A549 (cell line): Measurements from ENCODE around the gene CDK14. TPM values are rescaled to one million over a fixed set of nuclear protein-coding genes. Genes with fewer than 3 reads are reported as not detected.

Source experiments
- ATAC-seq, 2 experiments: fragments of 200-7000 bp in 1 of 2; fragments of >200 bp in 1 of 2; cut with Nextera tagmentation in 1 of 2; cut with Tn5 transposase in 1 of 2; 3 replicates each; pipeline versions ENCODE4 v1.8.0 to v1.9.1; 2018 to 2020; ENCODE audit warnings: mild to moderate bottlenecking in 1 of 2, moderate library complexity in 1 of 2
- CTCF ChIA-PET: fragments of 300-600 bp; sonication (Branson Sonifier 250); formaldehyde crosslinking; extraction: SDS; loops from one replicate; lab custom pipeline; 2021; ENCODE audit warnings: antibody characterized with exemption, inconsistent platforms; lab: Yijun Ruan, JAX
- POLR2A ChIA-PET: fragments of 350-600 bp; formaldehyde crosslinking; extraction: SDS; loops from one replicate; lab custom pipeline; 2021; ENCODE audit warnings: antibody characterized with exemption, inconsistent platforms; lab: Yijun Ruan, JAX
- DNase-seq, 2 experiments: peaks; one replicate each; pipeline versions ENCODE4 v3.0.0 to v3.0.0-alpha.2; 2011 to 2016; ENCODE audit warnings: low read depth in 1 of 2, low spot score in 1 of 2
- FAIRE-seq: peaks from 2 replicates; lab custom pipeline; 2011; peaks lifted over from hg19 to GRCh38; lab: Jason Lieb, UNC
- H3K27ac ChIP-seq, 2 experiments: fragments of >200 bp; sonication (Bioruptor Twin); formaldehyde crosslinking; 3 replicates each; pipeline ENCODE4 v1.5.1; 2016 to 2017
- H3K4me1 ChIP-seq: fragments of >200 bp; sonication (Bioruptor Twin); formaldehyde crosslinking; 3 replicates; pipeline ENCODE4 v1.6.1; 2016
- H3K4me2 ChIP-seq: fragments of >200 bp; sonication (Bioruptor Twin); formaldehyde crosslinking; 3 replicates; pipeline ENCODE4 v1.6.1; 2016
- H3K4me3 ChIP-seq: fragments of >200 bp; sonication (Bioruptor Twin); formaldehyde crosslinking; 3 replicates; pipeline ENCODE4 v1.5.1; 2016
- H3K9me3 ChIP-seq: fragments of >200 bp; sonication (Bioruptor Twin); formaldehyde crosslinking; 3 replicates; pipeline ENCODE4 v1.6.1; 2016
- BHLHE40 ChIP-seq: IDR thresholded peaks from 2 replicates; pipeline ENCODE4 v1.6.1; 2012; ENCODE audit warnings: low read depth, low read length, inconsistent platforms
- CBX2 ChIP-seq: fragments of 200-600 bp; sonication (generic); IDR thresholded peaks from 2 replicates; pipeline ENCODE4 v1.6.1; 2016; ENCODE audit warnings: low read depth, mild to moderate bottlenecking, borderline replicate concordance
- CEBPB ChIP-seq, 2 experiments: fragments of >200 bp in 1 of 2; sonication (Bioruptor Twin) in 1 of 2; formaldehyde crosslinking in 1 of 2; IDR thresholded peaks; 2 replicates each; pipeline ENCODE4 v1.6.1; 2012 to 2016
- EHF ChIP-seq: fragments of 250-450 bp; sonication (Bioruptor Pico); IDR thresholded peaks from 2 replicates; pipeline ENCODE4 v1.5.0; 2020; ENCODE audit warnings: mild to moderate bottlenecking
- EP300 ChIP-seq, 2 experiments: fragments of >200 bp; sonication (Bioruptor Twin); formaldehyde crosslinking; IDR thresholded peaks; 2 replicates in 1 of 2; 3 replicates in 1 of 2; pipeline ENCODE4 v1.6.1; 2016 to 2017
- FOSB ChIP-seq: fragments of 250-450 bp; sonication (Bioruptor Pico); IDR thresholded peaks from 2 replicates; pipeline ENCODE4 v1.5.0; 2020; ENCODE audit warnings: mild to moderate bottlenecking, moderate library complexity
- FOSL2 ChIP-seq, 2 experiments: fragments of 450-650 bp in 1 of 2; fragments of >200 bp in 1 of 2; sonication (Bioruptor Twin) in 1 of 2; formaldehyde crosslinking; IDR thresholded peaks; 2 replicates each; pipeline versions ENCODE4 v1.5.0 to v1.6.1; 2016 to 2020; ENCODE audit warnings: mild to moderate bottlenecking in 1 of 2, moderate library complexity in 1 of 2
- HEYL ChIP-seq: fragments of 250-450 bp; sonication (Bioruptor Pico); IDR thresholded peaks from 2 replicates; pipeline ENCODE4 v1.8.0; 2021; ENCODE audit warnings: mild to moderate bottlenecking, moderate library complexity
- HOXB13 ChIP-seq: fragments of 250-450 bp; sonication (Bioruptor Pico); IDR thresholded peaks from 2 replicates; pipeline ENCODE4 v1.5.0; 2020; ENCODE audit warnings: low read depth, mild to moderate bottlenecking, moderate library complexity
- JUNB ChIP-seq: fragments of >200 bp; sonication (Bioruptor Twin); formaldehyde crosslinking; IDR thresholded peaks from 2 replicates; pipeline ENCODE4 v1.6.1; 2016
- KDM5A ChIP-seq: fragments of 200-600 bp; sonication (generic); IDR thresholded peaks from 2 replicates; pipeline ENCODE4 v1.6.1; 2016; ENCODE audit warnings: antibody characterized with exemption, mild to moderate bottlenecking
- MYC ChIP-seq: IDR thresholded peaks from 2 replicates; pipeline ENCODE4 v1.6.1; 2012; ENCODE audit warnings: mild to moderate bottlenecking, inconsistent platforms, low read length, improper control_type of control experiment, borderline replicate concordance
- RAD21 ChIP-seq, 2 experiments: fragments of >200 bp in 1 of 2; sonication (Bioruptor Twin) in 1 of 2; formaldehyde crosslinking in 1 of 2; IDR thresholded peaks in 1 of 2; conservative IDR thresholded peaks in 1 of 2; 2 replicates in 1 of 2; 3 replicates in 1 of 2; pipeline ENCODE4 v1.6.1; 2012 to 2018; ENCODE audit warnings: inconsistent platforms in 1 of 2
- RARB ChIP-seq: fragments of 250-450 bp; sonication (Bioruptor Pico); IDR thresholded peaks from 2 replicates; pipeline ENCODE4 v1.8.0; 2021; ENCODE audit warnings: mild to moderate bottlenecking, moderate library complexity
- SMC3 ChIP-seq: fragments of >200 bp; sonication (Bioruptor Twin); formaldehyde crosslinking; IDR thresholded peaks from 3 replicates; pipeline ENCODE4 v1.6.1; 2018; ENCODE audit warnings: inconsistent platforms
- SREBF2 ChIP-seq: fragments of 450-650 bp; IDR thresholded peaks from 2 replicates; pipeline ENCODE4 v1.6.1; 2014; ENCODE audit warnings: mild to moderate bottlenecking, moderate library complexity
- TFCP2L1 ChIP-seq: fragments of 250-450 bp; sonication (Bioruptor Pico); IDR thresholded peaks from 2 replicates; pipeline ENCODE4 v1.5.0; 2021; ENCODE audit warnings: mild to moderate bottlenecking
- TP53 ChIP-seq: fragments of 250-450 bp; sonication (Bioruptor Pico); IDR thresholded peaks from 2 replicates; pipeline ENCODE4 v1.5.0; 2021; ENCODE audit warnings: mild to moderate bottlenecking, moderate library complexity
- ZC3H11A ChIP-seq: fragments of 450-650 bp; IDR thresholded peaks from 2 replicates; pipeline ENCODE4 v1.6.1; 2014; ENCODE audit warnings: antibody characterized with exemption, mild to moderate bottlenecking
- ZSCAN20 ChIP-seq: fragments of 250-450 bp; sonication (Bioruptor Pico); IDR thresholded peaks from 2 replicates; pipeline ENCODE4 v1.8.0; 2022; ENCODE audit warnings: mild to moderate bottlenecking, moderate library complexity
- WGBS: methylation state at CpG from one replicate; pipeline ENCODE4 v1.1.6; 2017; ENCODE audit errors: missing lambda C conversion rate; 5-methylcytosine and 5-hydroxymethylcytosine counted together
- polyA plus RNA-seq, 4 experiments: library from polyadenylated mRNA; depleted of rRNA in 3 of 4; stranded (reverse); fragments of >200 nt; fragmentation: RNase III in 1 of 4; extraction: RNeasy Plus Mini Kit Qiagen cat#74134 plus additional on column Dnase treatment in 1 of 4; gene quantifications; 2 replicates in 3 of 4; 3 replicates in 1 of 4; pipeline ENCODE4 v1.2.3, GENCODE V29; 2011 to 2017
- TF ChIP-seq, protein P1 (sequence below): fragments of 250-450 bp; sonication (Bioruptor Pico); IDR thresholded peaks from 2 replicates; pipeline ENCODE4 v1.5.0; 2021; ENCODE audit warnings: mild to moderate bottlenecking, moderate library complexity, borderline replicate concordance
- TF ChIP-seq, protein P2 (sequence below): IDR thresholded peaks from 2 replicates; pipeline ENCODE4 v1.6.1; 2012
- TF ChIP-seq, protein P3 (sequence below): fragments of >200 bp; sonication (Bioruptor Twin); formaldehyde crosslinking; IDR thresholded peaks from 2 replicates; pipeline ENCODE4 v1.6.1; 2016
- TF ChIP-seq, protein P4 (sequence below): fragments of 250-450 bp; sonication (Bioruptor Pico); IDR thresholded peaks from 2 replicates; pipeline ENCODE4 v1.5.0; 2020; ENCODE audit warnings: low read depth, mild to moderate bottlenecking, moderate library complexity
- TF ChIP-seq, protein P5 (sequence below): IDR thresholded peaks from 2 replicates; pipeline ENCODE4 v1.6.1; 2012; ENCODE audit warnings: low read depth, borderline replicate concordance
- TF ChIP-seq, protein P6 (sequence below): fragments of >200 bp; sonication (Bioruptor Twin); formaldehyde crosslinking; IDR thresholded peaks from 3 replicates; pipeline ENCODE4 v1.5.1; 2016
- TF ChIP-seq, protein P7 (sequence below): fragments of >200 bp; sonication (Bioruptor Twin); formaldehyde crosslinking; IDR thresholded peaks from 3 replicates; pipeline ENCODE4 v1.6.1; 2016

CDK14 gene
- polyA plus RNA-seq, 2 of the 4 experiments (the other 2 are of a cell fraction) = 0.21 to 0.23 TPM

DNA sequence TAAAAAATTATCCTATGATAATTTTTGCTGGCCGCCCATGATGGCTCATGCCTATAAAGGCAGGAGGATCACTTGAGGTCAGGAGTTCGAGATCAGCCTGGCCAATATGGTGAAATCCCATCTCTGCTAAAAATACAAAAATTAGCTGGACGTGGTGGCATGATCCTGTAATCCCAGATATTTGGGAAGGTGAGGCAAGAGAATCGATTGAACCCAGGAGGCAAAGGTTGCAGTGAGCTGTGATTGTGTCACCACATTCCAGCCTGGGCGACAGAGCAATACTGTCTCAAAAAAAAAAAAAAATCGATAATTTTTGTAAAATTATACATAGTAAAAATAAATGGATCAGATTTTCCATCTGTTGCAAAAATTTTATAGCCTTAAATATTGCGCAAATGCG lies 31.7 kb upstream of the CDK14 start:
- no peak for ATAC-seq
- DNase-seq = no peak
- Histone ChIP-seq H3K4me1 (no peaks in the 10 kb centered on the region), H3K27ac (no peak overlapping the region), H3K9me3 (no peaks in the 10 kb centered on the region), H3K4me3 (no peak overlapping the region)
- no peak for FAIRE-seq
- WGBS = 24% methylated on average over 8 of the region's 8 CpGs
- CTCF ChIA-PET = no interaction called here
- TF ChIP-seq, protein P1, sequence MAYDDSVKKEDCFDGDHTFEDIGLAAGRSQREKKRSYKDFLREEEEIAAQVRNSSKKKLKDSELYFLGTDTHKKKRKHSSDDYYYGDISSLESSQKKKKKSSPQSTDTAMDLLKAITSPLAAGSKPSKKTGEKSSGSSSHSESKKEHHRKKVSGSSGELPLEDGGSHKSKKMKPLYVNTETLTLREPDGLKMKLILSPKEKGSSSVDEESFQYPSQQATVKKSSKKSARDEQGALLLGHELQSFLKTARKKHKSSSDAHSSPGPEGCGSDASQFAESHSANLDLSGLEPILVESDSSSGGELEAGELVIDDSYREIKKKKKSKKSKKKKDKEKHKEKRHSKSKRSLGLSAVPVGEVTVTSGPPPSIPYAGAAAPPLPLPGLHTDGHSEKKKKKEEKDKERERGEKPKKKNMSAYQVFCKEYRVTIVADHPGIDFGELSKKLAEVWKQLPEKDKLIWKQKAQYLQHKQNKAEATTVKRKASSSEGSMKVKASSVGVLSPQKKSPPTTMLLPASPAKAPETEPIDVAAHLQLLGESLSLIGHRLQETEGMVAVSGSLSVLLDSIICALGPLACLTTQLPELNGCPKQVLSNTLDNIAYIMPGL (CRISPR knock-in tag) = no peak
- TF ChIP-seq SMC3 = no peak
- TF ChIP-seq, all 56 proteins: peak for 0
- no peak overlapping the region for H3K4me2 ChIP-seq
- POLR2A ChIA-PET = no interaction called here

DNA sequence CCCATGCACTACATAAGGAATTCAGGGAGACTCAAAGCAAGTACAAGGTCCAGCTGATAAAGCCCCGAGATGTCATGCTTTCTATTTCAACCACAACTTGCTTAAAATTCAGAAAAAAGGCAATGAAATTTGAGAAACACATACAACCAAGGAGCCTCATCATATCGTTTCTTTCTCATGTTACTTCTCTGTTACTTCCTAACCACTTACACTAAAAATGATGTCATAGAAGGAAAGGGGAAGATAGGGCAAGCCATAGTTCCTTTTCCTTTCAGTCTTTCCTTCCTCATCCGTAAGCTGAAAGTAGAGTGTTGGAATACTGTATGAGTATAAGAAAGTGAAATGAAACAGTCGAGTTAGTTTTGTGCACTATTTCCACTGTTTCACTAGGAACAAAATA lies 27.9 kb upstream of the CDK14 start:
- no peaks in the 10 kb centered on the region for H3K4me1 ChIP-seq
- ChIA-PET POLR2A (no interaction called here), CTCF (no interaction called here)
- H3K4me3 ChIP-seq = no peak overlapping the region
- ATAC-seq (no peak), FAIRE-seq (no peak), DNase-seq (no peak)
- 22% methylated on average over 4 of the region's 4 CpGs for WGBS
- no peaks in the 10 kb centered on the region for H3K9me3 ChIP-seq
- no peak overlapping the region for H3K4me2 ChIP-seq
- TF ChIP-seq, protein P2, sequence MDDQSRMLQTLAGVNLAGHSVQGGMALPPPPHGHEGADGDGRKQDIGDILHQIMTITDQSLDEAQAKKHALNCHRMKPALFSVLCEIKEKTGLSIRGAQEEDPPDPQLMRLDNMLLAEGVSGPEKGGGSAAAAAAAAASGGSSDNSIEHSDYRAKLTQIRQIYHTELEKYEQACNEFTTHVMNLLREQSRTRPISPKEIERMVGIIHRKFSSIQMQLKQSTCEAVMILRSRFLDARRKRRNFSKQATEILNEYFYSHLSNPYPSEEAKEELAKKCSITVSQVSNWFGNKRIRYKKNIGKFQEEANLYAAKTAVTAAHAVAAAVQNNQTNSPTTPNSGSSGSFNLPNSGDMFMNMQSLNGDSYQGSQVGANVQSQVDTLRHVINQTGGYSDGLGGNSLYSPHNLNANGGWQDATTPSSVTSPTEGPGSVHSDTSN = no peak
- TF ChIP-seq BHLHE40 (no peak), SMC3 (no peak), HEYL (CRISPR knock-in tag) (no peak), ZSCAN20 (no peak), CEBPB (IDR thresholded peaks at IDR 0.05) (no peak), ZC3H11A (no peak), TFCP2L1 (CRISPR knock-in tag) (no peak), EP300 (IDR thresholded peaks at IDR 0.05) (no peak)
- TF ChIP-seq, protein P3, sequence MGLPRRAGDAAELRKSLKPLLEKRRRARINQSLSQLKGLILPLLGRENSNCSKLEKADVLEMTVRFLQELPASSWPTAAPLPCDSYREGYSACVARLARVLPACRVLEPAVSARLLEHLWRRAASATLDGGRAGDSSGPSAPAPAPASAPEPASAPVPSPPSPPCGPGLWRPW = no peak
- TF ChIP-seq, protein P4, sequence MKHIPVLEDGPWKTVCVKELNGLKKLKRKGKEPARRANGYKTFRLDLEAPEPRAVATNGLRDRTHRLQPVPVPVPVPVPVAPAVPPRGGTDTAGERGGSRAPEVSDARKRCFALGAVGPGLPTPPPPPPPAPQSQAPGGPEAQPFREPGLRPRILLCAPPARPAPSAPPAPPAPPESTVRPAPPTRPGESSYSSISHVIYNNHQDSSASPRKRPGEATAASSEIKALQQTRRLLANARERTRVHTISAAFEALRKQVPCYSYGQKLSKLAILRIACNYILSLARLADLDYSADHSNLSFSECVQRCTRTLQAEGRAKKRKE = no peak
- no peak overlapping the region for H3K27ac ChIP-seq

DNA sequence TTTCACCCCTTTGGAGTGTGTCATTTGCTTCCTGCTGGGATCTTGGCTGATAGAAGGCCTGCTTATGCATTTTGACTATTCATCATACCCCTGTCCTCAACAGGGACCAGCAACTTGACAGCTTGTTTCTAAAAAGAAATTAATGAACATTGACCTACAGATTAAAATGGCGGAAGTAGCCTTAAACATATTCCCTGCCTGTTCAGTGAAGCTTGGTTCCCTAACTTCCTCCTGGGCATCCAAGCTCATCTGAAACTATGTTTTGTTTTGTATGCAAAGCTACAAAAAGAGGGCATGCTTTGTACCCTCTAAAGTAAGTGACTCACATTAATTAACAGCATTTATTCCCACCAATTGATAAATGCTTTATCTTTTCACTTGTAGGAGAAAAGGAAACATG lies 26.8 kb upstream of the CDK14 start:
- Histone ChIP-seq H3K27ac (no peak overlapping the region), H3K4me2 (no peak overlapping the region), H3K4me3 (no peak overlapping the region), H3K9me3 (no peaks in the 10 kb centered on the region), H3K4me1 (no peaks in the 10 kb centered on the region)
- ChIA-PET POLR2A (no interaction called here), CTCF (no interaction called here)
- no peak for ATAC-seq
- no peak for DNase-seq
- WGBS = 48% methylated on average over 1 of the region's 1 CpG
- FAIRE-seq = no peak
- TF ChIP-seq RARB (CRISPR knock-in tag) = no peak
- TF ChIP-seq, protein P5, sequence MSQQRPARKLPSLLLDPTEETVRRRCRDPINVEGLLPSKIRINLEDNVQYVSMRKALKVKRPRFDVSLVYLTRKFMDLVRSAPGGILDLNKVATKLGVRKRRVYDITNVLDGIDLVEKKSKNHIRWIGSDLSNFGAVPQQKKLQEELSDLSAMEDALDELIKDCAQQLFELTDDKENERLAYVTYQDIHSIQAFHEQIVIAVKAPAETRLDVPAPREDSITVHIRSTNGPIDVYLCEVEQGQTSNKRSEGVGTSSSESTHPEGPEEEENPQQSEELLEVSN = no peak
- no peak for TF ChIP-seq CBX2
- TF ChIP-seq KDM5A = no peak
- no peak for TF ChIP-seq SMC3
- TF ChIP-seq FOSB (CRISPR knock-in tag) = no peak
- no peak for TF ChIP-seq SREBF2
- no peak for TF ChIP-seq HOXB13 (CRISPR knock-in tag)
- TF ChIP-seq EHF (CRISPR knock-in tag) = no peak
- no peak for TF ChIP-seq RAD21 (conservative IDR thresholded peaks at IDR 0.05 in 1 of 2, IDR thresholded peaks at IDR 0.05 in 1 of 2)
- TF ChIP-seq TP53 (CRISPR knock-in tag) = no peak
- TF ChIP-seq, protein P4 = no peak
- TF ChIP-seq, protein P6, sequence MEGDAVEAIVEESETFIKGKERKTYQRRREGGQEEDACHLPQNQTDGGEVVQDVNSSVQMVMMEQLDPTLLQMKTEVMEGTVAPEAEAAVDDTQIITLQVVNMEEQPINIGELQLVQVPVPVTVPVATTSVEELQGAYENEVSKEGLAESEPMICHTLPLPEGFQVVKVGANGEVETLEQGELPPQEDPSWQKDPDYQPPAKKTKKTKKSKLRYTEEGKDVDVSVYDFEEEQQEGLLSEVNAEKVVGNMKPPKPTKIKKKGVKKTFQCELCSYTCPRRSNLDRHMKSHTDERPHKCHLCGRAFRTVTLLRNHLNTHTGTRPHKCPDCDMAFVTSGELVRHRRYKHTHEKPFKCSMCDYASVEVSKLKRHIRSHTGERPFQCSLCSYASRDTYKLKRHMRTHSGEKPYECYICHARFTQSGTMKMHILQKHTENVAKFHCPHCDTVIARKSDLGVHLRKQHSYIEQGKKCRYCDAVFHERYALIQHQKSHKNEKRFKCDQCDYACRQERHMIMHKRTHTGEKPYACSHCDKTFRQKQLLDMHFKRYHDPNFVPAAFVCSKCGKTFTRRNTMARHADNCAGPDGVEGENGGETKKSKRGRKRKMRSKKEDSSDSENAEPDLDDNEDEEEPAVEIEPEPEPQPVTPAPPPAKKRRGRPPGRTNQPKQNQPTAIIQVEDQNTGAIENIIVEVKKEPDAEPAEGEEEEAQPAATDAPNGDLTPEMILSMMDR = no peak
- no peak for TF ChIP-seq MYC
- TF ChIP-seq FOSL2 (IDR thresholded peaks at IDR 0.05) = no peak
- TF ChIP-seq FOSL2 (CRISPR knock-in tag; IDR thresholded peaks at IDR 0.05) = no peak
- TF ChIP-seq JUNB = no peak
- TF ChIP-seq, protein P7, sequence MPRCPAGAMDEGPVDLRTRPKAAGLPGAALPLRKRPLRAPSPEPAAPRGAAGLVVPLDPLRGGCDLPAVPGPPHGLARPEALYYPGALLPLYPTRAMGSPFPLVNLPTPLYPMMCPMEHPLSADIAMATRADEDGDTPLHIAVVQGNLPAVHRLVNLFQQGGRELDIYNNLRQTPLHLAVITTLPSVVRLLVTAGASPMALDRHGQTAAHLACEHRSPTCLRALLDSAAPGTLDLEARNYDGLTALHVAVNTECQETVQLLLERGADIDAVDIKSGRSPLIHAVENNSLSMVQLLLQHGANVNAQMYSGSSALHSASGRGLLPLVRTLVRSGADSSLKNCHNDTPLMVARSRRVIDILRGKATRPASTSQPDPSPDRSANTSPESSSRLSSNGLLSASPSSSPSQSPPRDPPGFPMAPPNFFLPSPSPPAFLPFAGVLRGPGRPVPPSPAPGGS = no peak
